Kasumi-1 (cell line): ENCODE measurements around the gene CASP8AP2.
"Not testable (repeated sequence)": the region's sequence is repeated elsewhere in the genome, so short reads cannot be mapped to it uniquely, and the experiment has no call there.

Source experiments
- DNase-seq, 2 experiments: peaks; one replicate each; lab custom pipeline; 2025; lab: John Stamatoyannopoulos, UW

Gene CASP8AP2

DNA sequence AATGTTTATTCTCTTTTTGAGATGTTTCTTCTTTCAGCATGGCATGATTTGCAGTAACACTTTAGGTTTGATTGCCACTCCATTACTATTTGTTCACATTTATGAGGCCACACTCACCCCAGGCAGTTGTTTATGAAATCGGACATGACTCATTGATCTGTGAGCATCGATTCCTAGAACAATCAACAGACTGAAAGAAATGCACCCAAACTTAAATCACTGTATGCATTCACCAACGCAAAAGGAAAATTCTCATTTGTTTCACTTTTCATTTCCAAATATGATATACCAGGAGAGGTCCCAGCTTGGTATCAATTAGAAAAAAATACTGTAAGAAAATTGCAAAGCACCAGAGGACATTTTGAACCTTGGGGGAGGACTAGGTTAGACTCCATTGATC is 59.2 kb downstream of the CASP8AP2 start:
- no peak for DNase-seq

DNA sequence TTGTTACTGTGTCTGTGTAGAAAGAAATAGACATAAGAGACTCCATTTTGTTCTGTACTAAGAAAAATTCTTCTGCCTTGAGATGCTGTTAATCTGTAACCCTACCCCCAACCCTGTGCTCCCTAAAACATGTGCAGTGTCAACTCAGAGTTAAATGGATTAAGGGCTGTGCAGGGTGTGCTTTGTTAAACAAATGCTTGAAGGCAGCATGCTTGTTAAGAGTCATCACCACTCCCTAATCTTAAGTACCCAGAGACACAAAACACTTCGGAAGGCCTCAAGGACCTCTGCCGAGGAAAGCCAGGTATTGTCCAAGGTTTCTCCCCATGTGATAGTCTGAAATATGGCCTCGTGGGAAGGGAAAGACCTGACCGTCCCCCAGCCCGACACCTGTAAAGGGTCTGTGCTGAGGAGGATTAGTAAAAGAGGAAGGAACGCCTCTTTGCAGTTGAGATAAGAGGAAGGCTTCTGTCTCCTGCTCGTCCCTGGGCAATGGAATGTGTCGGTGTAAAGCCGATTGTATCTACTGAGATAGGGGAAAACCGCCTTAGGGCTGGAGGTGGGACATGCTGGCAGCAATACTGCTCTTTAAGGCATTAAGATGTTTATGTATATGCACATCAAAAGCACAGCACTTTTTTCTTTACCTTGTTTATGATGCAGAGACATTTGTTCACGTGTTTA is 61.3 kb downstream of the CASP8AP2 start:
- not testable (repeated sequence) for DNase-seq

DNA sequence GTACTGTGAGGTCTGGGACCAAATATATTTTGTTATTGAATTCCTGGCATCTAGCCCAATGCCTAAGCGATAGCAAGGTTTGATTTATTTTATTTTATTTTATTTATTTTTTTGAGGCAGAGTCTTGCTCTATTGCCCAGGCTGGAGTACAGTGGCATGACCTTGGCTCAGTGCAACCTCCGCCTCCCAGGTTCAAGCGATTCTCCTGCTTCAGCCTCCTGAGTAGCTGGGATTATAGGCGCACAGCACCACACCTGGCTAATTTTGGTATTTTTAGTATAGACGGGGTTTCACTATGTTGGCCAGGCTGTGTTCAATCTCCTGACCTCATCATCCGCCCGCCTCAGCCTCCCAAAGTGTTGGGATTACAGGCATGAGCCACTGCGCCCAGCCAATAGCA is 62.9 kb downstream of the CASP8AP2 start:
- DNase-seq, result not testable (repeated sequence)

DNA sequence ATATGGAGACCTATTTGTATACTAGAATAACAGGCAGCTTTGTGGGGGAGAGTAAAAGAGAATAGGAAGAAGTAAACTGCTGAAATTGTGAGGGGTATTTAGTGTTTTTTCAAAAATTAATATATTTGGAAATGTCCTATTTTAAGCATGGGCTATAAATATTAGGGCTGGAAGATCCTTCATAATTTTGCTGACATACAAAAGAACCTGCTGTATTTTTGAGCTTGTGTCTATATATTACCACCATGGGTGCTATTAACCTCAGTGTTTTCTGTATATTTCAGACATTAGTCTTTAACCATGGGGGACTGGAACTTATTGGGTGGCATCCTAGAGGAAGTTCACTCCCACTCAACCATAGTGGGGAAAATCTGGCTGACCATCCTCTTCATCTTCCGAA is 64.5 kb downstream of the CASP8AP2 start, which contains the start of gene GJA10:
Gene GJA10, plus strand, starts transcription at position 301 of the 400 bp plus-strand sequence. Its CDS starts 0 bp downstream, at position 301.
- DNase-seq, result no peak

DNA sequence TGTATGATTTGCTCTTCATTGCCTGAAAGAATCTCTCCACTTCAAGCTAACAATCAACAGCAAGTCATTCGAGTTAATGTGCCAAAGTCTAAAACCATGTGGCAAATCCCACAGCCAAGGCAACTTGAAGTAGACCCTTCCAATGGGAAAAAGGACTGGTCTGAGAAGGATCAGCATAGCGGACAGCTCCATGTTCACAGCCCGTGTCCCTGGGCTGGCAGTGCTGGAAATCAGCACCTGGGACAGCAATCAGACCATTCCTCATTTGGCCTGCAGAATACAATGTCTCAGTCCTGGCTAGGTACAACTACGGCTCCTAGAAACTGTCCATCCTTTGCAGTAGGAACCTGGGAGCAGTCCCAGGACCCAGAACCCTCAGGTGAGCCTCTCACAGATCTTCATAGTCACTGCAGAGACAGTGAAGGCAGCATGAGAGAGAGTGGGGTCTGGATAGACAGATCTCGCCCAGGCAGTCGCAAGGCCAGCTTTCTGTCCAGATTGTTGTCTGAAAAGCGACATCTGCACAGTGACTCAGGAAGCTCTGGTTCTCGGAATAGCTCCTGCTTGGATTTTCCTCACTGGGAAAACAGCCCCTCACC is 65.7 kb downstream of the CASP8AP2 start:
- peak; percentile 61 to 69 for DNase-seq

DNA sequence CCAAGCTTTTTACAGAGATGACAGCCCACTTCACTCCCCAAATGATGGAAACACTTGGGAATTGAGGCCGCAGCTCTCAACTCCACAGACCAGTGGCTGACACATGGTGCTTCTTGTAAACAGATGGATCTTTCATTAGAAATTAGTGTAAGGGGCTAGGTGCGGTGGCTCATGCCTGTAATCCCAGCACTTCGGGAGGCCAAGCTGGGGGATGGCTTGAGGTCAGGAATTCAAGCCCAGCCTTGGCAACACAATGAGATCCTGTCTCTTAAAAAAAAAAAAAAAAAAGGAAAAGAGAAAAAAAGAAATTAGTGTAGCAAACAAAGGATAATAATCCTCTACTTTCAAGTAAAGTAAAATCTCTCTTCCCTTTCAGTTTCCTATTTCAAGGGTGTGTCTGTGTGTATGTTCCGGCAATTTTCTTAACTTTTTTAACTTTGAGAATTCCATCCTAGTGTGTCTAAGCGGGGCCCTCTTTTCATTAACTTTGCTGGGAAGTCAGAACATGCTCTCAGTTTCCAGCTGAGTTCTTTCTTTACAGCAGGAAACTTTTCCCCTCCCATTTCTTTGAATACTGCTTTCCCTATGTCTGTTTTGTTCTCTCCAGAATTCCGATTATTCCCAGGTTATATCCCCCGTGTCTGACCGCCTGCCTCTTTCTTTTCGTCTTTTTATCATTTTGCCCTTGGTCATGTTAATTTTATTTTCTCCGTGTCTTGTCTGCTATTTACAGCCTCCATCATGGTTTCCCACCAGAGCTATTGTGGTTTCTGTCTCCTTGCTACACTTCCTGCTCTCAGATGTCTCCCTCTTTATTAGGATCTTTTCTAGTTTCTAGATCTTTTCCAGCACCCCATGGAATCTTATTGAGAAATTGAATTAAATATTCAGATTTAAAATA is 80.6 kb downstream of the CASP8AP2 start:
- not testable (repeated sequence) for DNase-seq

DNA sequence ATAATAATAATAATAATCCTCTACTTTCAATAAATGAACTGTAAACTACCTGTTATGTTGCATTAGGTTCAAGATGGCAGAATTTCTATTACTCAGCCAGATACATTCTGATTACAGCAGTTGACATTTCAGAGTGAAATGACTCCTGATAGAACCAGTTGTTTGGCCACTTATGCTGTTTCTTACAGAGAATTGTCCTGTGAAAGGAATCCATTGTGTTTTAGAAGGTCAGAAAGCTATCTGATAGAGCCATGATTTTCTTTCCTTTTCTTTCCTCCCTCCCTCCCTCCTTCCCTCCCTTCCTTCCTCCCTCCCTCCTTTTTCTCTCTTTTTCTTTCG is 81.2 kb downstream of the CASP8AP2 start:
- peak in 1 of 2 experiments; percentile 14 for DNase-seq

DNA sequence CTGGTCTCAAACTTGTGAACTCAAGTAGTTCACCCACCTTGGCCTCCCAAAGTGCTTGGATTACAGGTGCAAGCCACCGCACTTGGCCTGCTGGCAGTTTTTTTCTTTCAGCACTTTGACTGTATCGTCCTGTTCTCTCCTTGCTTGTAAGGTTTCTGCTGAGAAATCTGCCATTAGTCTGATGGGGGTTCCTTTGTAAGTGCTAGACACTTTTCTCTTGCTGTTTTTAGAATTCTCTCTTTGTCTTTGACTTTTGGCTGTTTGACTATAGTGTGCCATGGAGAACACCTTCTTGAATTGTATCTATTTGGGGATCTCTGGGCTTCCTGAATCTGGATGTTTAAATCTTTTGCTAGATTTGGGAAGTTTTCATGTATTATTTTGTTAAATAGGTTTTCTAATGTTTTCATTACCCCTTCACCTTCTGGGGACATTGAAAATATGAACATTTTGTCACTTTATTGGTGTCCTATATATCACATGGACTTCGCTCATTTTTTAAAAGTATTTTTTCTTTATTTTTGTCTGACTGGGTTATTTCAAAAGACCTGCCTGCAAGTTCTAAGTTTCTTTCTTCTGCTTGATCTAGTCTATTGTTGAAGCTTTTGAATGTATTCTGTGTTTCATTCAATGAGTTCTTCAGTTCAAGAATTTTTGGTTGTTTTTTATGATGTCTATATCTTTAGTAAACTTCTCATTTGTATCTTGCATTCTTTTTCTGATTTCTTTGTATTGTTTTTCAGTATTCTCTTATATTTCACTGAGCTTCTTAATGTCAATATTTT is 86.6 kb downstream of the CASP8AP2 start:
- no peak for DNase-seq

DNA sequence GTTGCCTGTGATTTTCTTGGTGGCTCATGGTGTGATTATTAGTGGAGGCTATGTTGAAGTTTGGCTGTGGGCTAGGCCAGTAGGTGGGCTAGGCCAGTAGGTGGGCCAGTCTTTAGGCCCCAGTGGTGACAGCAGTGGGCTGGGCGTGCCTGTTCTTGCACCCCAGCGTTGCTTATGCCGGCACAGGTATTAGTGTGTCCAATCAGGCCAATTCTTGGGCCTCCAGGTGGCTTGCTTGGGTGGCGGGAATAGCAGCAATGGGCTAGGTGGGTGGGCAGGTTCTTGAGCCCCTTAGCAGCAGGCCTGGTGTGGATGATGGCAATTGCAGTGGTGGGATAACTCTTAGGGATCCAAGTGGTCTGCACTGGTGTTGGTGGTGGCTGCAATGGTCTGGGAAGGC is 87.5 kb downstream of the CASP8AP2 start:
- no peak for DNase-seq

DNA sequence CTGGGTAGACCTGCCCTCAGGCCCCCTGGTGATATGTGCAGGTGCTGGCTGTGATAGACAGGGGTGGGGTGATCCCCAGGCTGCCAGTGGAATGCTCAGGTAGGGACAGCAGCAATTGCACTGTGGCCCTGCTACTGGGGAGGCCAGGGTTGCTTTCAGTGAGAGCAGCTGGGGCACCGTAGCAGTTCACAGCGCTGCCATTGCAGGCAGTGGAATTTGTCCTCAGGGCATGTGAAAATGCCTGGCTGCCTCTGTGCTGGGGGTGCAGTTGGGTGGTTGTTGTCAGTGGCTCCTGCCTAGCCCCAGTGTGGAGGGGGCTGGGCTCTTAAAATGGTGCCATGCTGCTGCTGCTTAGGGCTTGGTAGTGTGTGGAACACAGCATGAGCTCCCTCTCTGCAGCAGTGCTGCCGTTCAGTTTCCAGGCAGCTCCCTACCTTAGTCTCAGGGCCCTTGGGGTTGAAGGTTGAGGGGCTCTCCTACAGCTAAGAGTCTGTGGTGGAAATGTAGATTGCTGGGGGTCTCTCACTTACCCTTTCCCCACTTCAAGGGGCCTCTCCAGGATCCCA is 88.2 kb downstream of the CASP8AP2 start:
- DNase-seq, result no peak
